ENCODE results near the gene TAF11. TPM values are rescaled to one million over a fixed set of nuclear protein-coding genes. Genes with fewer than 3 reads are reported as not detected.

The TAF11 gene
- total and polyA plus RNA-seq, 7 donors = 17.4 to 71.8 (median 25.8) TPM

- Histone ChIP-seq H3K27me3 (ENCODE audit: insufficient read depth in 3 of 3, low read length in 2 of 3) (no peaks in the 10 kb centered on the region), H3K4me1 (peaks cover 8% of the 10 kb centered on the region), H3K4me3 (no peak overlapping the region), H3K27ac (peak overlapping the region; percentile 4), H3K36me3 (ENCODE audit: insufficient read depth in 1 of 2, low read depth in 1 of 2) (peaks cover 0 to 2% of the 10 kb centered on the region in 2 donors), H3K9me3 (no peaks in the 10 kb centered on the region)
- intact Hi-C loops (cut with DNase I) = no loop called here
- ATAC-seq (no peak), DNase-seq (no peak)
- TF ChIP-seq, protein P1, sequence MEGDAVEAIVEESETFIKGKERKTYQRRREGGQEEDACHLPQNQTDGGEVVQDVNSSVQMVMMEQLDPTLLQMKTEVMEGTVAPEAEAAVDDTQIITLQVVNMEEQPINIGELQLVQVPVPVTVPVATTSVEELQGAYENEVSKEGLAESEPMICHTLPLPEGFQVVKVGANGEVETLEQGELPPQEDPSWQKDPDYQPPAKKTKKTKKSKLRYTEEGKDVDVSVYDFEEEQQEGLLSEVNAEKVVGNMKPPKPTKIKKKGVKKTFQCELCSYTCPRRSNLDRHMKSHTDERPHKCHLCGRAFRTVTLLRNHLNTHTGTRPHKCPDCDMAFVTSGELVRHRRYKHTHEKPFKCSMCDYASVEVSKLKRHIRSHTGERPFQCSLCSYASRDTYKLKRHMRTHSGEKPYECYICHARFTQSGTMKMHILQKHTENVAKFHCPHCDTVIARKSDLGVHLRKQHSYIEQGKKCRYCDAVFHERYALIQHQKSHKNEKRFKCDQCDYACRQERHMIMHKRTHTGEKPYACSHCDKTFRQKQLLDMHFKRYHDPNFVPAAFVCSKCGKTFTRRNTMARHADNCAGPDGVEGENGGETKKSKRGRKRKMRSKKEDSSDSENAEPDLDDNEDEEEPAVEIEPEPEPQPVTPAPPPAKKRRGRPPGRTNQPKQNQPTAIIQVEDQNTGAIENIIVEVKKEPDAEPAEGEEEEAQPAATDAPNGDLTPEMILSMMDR (IDR thresholded peaks at IDR 0.05) = no peak
- WGBS, 3 donors = 85 to 90% (median 89%) methylated on average over 6 of the region's 6 CpGs
Measured at GRCh38 chr6:34917626-34918285, 29.9 kb upstream of the TAF11 start.

DNA sequence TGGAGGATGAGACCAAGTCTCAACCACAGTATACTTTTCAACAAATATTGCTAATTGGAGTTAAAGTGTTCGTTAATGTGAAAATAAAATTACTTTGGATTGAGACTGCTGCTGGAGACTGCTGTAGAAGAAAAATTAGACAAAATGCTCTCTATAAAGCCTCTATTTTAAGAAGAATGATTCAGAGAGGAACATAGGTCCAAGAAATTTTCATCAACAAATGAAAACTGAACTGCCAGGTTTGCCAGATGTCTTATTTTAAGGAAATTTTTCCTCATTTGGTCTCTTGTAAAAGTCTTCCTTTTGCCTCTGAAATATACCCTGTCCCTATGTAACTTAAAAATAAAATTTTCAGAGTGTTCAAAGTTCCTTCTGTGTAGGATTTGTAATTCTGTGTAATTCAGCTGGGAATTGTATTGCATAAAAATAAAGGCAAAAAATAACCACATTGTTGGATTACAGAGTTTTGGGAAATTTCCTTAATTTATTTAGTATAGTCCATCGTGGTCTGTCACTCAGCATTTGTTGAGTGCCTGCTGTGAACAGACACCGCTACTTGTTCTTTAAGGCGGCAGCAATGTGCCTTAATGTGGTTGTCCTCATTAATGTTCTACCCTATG lies 28.6 kb upstream of the TAF11 start:
- WGBS, 3 donors = 83 to 89% (median 84%) methylated on average over 4 of the region's 4 CpGs
- TF ChIP-seq, protein P1 (IDR thresholded peaks at IDR 0.05) = no peak
- Histone ChIP-seq H3K27me3 (ENCODE audit: insufficient read depth in 3 of 3, low read length in 2 of 3) (no peaks in the 10 kb centered on the region), H3K27ac (peak overlapping the region; percentile 10), H3K4me3 (no peak overlapping the region), H3K36me3 (ENCODE audit: insufficient read depth in 1 of 2, low read depth in 1 of 2) (peaks cover 0 to 2% of the 10 kb centered on the region in 2 donors), H3K4me1 (peaks cover 12% of the 10 kb centered on the region), H3K9me3 (no peaks in the 10 kb centered on the region)
- ATAC-seq (no peak), DNase-seq (no peak)
- intact Hi-C loops (cut with DNase I) = no loop called here

DNA sequence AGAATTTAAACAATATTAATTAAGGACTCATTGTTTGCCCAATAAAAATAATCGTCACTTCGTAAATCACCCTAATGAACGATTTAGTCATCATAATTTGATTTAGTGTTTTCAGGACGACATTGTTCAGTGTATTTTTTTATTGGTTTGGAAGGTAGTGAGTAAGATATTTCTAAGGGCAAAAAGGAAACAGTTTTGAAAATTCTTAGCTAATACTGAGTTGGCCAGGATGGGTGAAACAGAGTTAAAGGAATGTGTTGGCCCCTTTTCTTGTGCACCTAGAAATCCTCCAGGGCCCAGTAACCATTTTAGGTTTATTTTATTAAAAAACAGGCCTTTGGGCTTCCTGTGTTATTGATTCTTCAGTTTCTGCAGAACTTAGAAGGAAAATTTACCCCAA lies 26.5 kb upstream of the TAF11 start:
- no peak overlapping the region for H3K4me3 ChIP-seq
- H3K9me3 ChIP-seq = no peaks in the 10 kb centered on the region
- 90 to 94% (median 91%) methylated on average over 4 of the region's 4 CpGs for WGBS, 3 donors
- DNase-seq (no peak), ATAC-seq (no peak)
- intact Hi-C loops (cut with DNase I) = no loop called here
- peaks cover 0 to 2% of the 10 kb centered on the region in 2 donors for H3K36me3 ChIP-seq (ENCODE audit: insufficient read depth in 1 of 2, low read depth in 1 of 2)
- no peaks in the 10 kb centered on the region for H3K27me3 ChIP-seq (ENCODE audit: insufficient read depth in 3 of 3, low read length in 2 of 3)
- TF ChIP-seq, protein P1 (IDR thresholded peaks at IDR 0.05) = no peak
- peaks cover 9% of the 10 kb centered on the region for H3K4me1 ChIP-seq
- H3K27ac ChIP-seq = no peak overlapping the region

GRCh38 chr6:34912715-34913464 lies 25.0 kb upstream of the TAF11 start:
- Histone ChIP-seq H3K36me3 (ENCODE audit: insufficient read depth in 1 of 2, low read depth in 1 of 2) (no peaks in the 10 kb centered on the region), H3K27ac (no peak overlapping the region), H3K4me3 (no peak overlapping the region), H3K4me1 (peaks cover 4% of the 10 kb centered on the region), H3K27me3 (ENCODE audit: insufficient read depth in 3 of 3, low read length in 2 of 3) (no peaks in the 10 kb centered on the region), H3K9me3 (no peaks in the 10 kb centered on the region)
- WGBS, 3 donors = 80 to 84% (median 82%) methylated on average over 3 of the region's 3 CpGs
- intact Hi-C loops (cut with DNase I) = no loop called here
- DNase-seq = no peak
- TF ChIP-seq, protein P1 (IDR thresholded peaks at IDR 0.05) = no peak
- ATAC-seq = no peak
